Measurements from ENCODE around the gene VPS54. TPM values are rescaled to one million over a fixed set of nuclear protein-coding genes. Genes with fewer than 3 reads are reported as not detected.

Gene VPS54
- total RNA-seq, 1 experiment from 2014 or later = 14.6 TPM

- TF ChIP-seq USF2 (CRISPR knock-in tag; IDR thresholded peaks at IDR 0.05) (no peak), ZNF121 (CRISPR knock-in tag; IDR thresholded peaks at IDR 0.05) (no peak), NR3C1 (CRISPR knock-in tag; conservative IDR thresholded peaks at IDR 0.05; ENCODE audit: low read depth) (no peak), SOX15 (CRISPR knock-in tag; IDR thresholded peaks at IDR 0.05) (no peak), ZNF532 (CRISPR knock-in tag; IDR thresholded peaks at IDR 0.05; ENCODE audit: borderline replicate concordance) (no peak), NR1H2 (CRISPR knock-in tag; IDR thresholded peaks at IDR 0.05) (no peak), ESRRA (CRISPR knock-in tag; IDR thresholded peaks at IDR 0.05; ENCODE audit: borderline replicate concordance) (no peak), EMX1 (CRISPR knock-in tag; IDR thresholded peaks at IDR 0.05) (no peak)
These were observed 153.1 kb downstream of the VPS54 start (continued) for GRCh38 chr2:63866009-63866709.

GRCh38 chr2:63865159-63865799 is 153.9 kb downstream of the VPS54 start:
- Mint-ChIP-seq H3K27ac (peak overlapping the region; percentile 87), H3K4me1 (peaks cover 74% of the 10 kb centered on the region), H3K36me3 (peaks cover 83% of the 10 kb centered on the region), H3K4me3 (peak overlapping the region; percentile 6; the same call in 1 of the 2 replicates), H3K9me3 (no peaks in the 10 kb centered on the region), H3K27me3 (ENCODE audit: low read depth) (no peaks in the 10 kb centered on the region)
- TF ChIP-seq GABPB1 (CRISPR knock-in tag; IDR thresholded peaks at IDR 0.05) (no peak), CREB1 (CRISPR knock-in tag; IDR thresholded peaks at IDR 0.05) (no peak), PRDM15 (CRISPR knock-in tag; IDR thresholded peaks at IDR 0.05) (no peak), FOXP4 (CRISPR knock-in tag; IDR thresholded peaks at IDR 0.05) (no peak), ZNF121 (CRISPR knock-in tag; IDR thresholded peaks at IDR 0.05) (peak; percentile 90), ZNF532 (CRISPR knock-in tag; IDR thresholded peaks at IDR 0.05; ENCODE audit: borderline replicate concordance) (no peak)
- CTCF ChIA-PET = interaction anchor here (1.1 to 1.4 kb wide), 2 partner anchors 15 to 166 kb away, joined by 3 to 5 read pairs; no protein-coding TSS in a partner anchor
- DNase-seq (ENCODE audit: low spot score) (no peak), ATAC-seq (no peak; the same call in 1 of the 2 replicates)
- POLR2A ChIA-PET = no interaction called here

All from WTC11 (cell line).